HepG2 (cell line): ENCODE measurements around the gene C5orf15.

Source experiments
- DR1 ChIP-seq: sonication (generic); formaldehyde crosslinking; IDR thresholded peaks from 2 replicates; pipeline ENCODE4 v1.8.0; 2021; ENCODE audit warnings: mild to moderate bottlenecking, missing genetic modification reagents, inconsistent platforms
- HDAC1 ChIP-seq: sonication (generic); formaldehyde crosslinking; IDR thresholded peaks from 2 replicates; pipeline ENCODE4 v1.5.1; 2020; ENCODE audit warnings: mild to moderate bottlenecking, missing genetic modification reagents
- KDM5A ChIP-seq: fragments of 200-600 bp; sonication (generic); IDR thresholded peaks from 2 replicates; pipeline ENCODE4 v1.7.0; 2018; ENCODE audit warnings: antibody characterized with exemption, mild to moderate bottlenecking, low read length, borderline replicate concordance
- MAFK ChIP-seq, 2 experiments: IDR thresholded peaks in 1 of 2; conservative IDR thresholded peaks in 1 of 2; 2 replicates each; pipeline ENCODE4 v1.6.1; 2011; ENCODE audit warnings: improper control_type of control experiment in 2 of 2, low read length in 2 of 2
- RELA ChIP-seq: sonication (generic); formaldehyde crosslinking; IDR thresholded peaks from 2 replicates; pipeline ENCODE4 v1.4.0; 2020; ENCODE audit warnings: missing genetic modification reagents
- SP1 ChIP-seq, 2 experiments: fragments of 450-650 bp in 1 of 2; sonication (generic) in 1 of 2; formaldehyde crosslinking in 1 of 2; IDR thresholded peaks; 2 replicates each; pipeline versions ENCODE4 v1.4.0 to v1.6.1; 2016 to 2020; ENCODE audit warnings: missing genetic modification reagents in 1 of 2
- TBP ChIP-seq: sonication (generic); formaldehyde crosslinking; IDR thresholded peaks from 2 replicates; pipeline ENCODE4 v1.5.0; 2020; ENCODE audit warnings: missing genetic modification reagents
- ZNF160 ChIP-seq: sonication (generic); formaldehyde crosslinking; IDR thresholded peaks from 2 replicates; pipeline ENCODE4 v1.8.0; 2022; ENCODE audit warnings: mild to moderate bottlenecking, inconsistent platforms, missing genetic modification reagents
- ZNF549 ChIP-seq: sonication (generic); formaldehyde crosslinking; IDR thresholded peaks from 2 replicates; pipeline ENCODE4 v1.5.0; 2020; ENCODE audit warnings: missing genetic modification reagents
- ZNF761 ChIP-seq: sonication (generic); formaldehyde crosslinking; conservative IDR thresholded peaks from 2 replicates; pipeline ENCODE4 v1.4.0; 2020; ENCODE audit warnings: mild to moderate bottlenecking, missing genetic modification reagents
- ZNF788 ChIP-seq: sonication (generic); formaldehyde crosslinking; IDR thresholded peaks from 2 replicates; pipeline ENCODE4 v1.5.0; 2020; ENCODE audit warnings: mild to moderate bottlenecking, missing genetic modification reagents, borderline replicate concordance
- TF ChIP-seq, protein P1 (sequence below): IDR thresholded peaks from 2 replicates; pipeline ENCODE4 v1.6.1; 2012; ENCODE audit warnings: inconsistent platforms
- TF ChIP-seq, protein P2 (sequence below): sonication (generic); formaldehyde crosslinking; IDR thresholded peaks from 2 replicates; pipeline ENCODE4 v1.9.0; 2021; ENCODE audit warnings: missing genetic modification reagents, mild to moderate bottlenecking, borderline replicate concordance
- TF ChIP-seq, protein P3 (sequence below), 2 experiments: sonication (generic) in 1 of 2; formaldehyde crosslinking in 1 of 2; IDR thresholded peaks; 2 replicates each; pipeline versions ENCODE4 v1.4.0 to v1.6.1; 2018 to 2020; ENCODE audit warnings: missing genetic modification reagents in 2 of 2, borderline replicate concordance in 1 of 2, low read depth in 1 of 2, mild to moderate bottlenecking in 1 of 2, missing biosample characterization in 1 of 2

DNA sequence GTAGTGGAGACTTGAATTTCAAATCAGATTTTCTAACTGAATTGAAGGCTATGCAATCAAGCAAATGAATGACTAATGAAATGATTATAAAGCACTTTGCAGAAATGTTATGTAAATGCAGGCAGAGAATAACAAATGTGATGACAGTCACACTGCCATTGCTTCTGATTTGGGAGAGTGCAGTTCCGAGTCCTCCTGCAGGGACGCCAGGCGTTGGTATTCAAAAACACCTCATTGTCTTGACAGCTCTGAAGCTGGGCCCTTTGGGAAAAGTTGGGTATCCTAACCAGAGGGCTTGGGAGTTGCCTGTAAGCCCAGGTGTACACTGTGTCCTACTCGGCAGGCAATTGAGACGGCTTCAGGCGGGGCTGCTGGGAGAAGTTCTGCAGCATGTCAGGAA, 57.9 kb downstream of the C5orf15 start:
- TF ChIP-seq HDAC1 (CRISPR knock-in tag), result no peak
- TF ChIP-seq ZNF788 (CRISPR knock-in tag), result no peak
- no peak for TF ChIP-seq TBP
- TF ChIP-seq, protein P1, sequence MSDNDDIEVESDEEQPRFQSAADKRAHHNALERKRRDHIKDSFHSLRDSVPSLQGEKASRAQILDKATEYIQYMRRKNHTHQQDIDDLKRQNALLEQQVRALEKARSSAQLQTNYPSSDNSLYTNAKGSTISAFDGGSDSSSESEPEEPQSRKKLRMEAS, result no peak
- TF ChIP-seq, protein P2, sequence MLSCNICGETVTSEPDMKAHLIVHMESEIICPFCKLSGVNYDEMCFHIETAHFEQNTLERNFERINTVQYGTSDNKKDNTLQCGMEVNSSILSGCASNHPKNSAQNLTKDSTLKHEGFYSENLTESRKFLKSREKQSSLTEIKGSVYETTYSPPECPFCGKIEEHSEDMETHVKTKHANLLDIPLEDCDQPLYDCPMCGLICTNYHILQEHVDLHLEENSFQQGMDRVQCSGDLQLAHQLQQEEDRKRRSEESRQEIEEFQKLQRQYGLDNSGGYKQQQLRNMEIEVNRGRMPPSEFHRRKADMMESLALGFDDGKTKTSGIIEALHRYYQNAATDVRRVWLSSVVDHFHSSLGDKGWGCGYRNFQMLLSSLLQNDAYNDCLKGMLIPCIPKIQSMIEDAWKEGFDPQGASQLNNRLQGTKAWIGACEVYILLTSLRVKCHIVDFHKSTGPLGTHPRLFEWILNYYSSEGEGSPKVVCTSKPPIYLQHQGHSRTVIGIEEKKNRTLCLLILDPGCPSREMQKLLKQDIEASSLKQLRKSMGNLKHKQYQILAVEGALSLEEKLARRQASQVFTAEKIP (CRISPR knock-in tag), result no peak
- TF ChIP-seq KDM5A, result no peak
- TF ChIP-seq, protein P3, sequence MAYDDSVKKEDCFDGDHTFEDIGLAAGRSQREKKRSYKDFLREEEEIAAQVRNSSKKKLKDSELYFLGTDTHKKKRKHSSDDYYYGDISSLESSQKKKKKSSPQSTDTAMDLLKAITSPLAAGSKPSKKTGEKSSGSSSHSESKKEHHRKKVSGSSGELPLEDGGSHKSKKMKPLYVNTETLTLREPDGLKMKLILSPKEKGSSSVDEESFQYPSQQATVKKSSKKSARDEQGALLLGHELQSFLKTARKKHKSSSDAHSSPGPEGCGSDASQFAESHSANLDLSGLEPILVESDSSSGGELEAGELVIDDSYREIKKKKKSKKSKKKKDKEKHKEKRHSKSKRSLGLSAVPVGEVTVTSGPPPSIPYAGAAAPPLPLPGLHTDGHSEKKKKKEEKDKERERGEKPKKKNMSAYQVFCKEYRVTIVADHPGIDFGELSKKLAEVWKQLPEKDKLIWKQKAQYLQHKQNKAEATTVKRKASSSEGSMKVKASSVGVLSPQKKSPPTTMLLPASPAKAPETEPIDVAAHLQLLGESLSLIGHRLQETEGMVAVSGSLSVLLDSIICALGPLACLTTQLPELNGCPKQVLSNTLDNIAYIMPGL (CRISPR knock-in tag; IDR thresholded peaks at IDR 0.05; ENCODE audit: borderline replicate concordance in 1 of 2, low read depth in 1 of 2), result no peak
- TF ChIP-seq ZNF160 (CRISPR knock-in tag), result no peak
- TF ChIP-seq ZNF761 (CRISPR knock-in tag), result no peak
- TF ChIP-seq ZNF549 (CRISPR knock-in tag), result no peak
- TF ChIP-seq DR1 (CRISPR knock-in tag), result no peak
- no peak for TF ChIP-seq SP1 (IDR thresholded peaks at IDR 0.05)
- TF ChIP-seq SP1 (CRISPR knock-in tag; IDR thresholded peaks at IDR 0.05), result no peak
- TF ChIP-seq MAFK (conservative IDR thresholded peaks at IDR 0.05 in 1 of 2, IDR thresholded peaks at IDR 0.05 in 1 of 2; ENCODE audit: low read length in 2 of 2), result no peak
- TF ChIP-seq RELA (CRISPR knock-in tag), result no peak
